ENCODE data around the gene DISC1. TPM values are rescaled to one million over a fixed set of nuclear protein-coding genes. Genes with fewer than 3 reads are reported as not detected.
"Not testable (repeated sequence)": the region's sequence is repeated elsewhere in the genome, so short reads cannot be mapped to it uniquely, and the experiment has no call there.

The DISC1 gene
- total and polyA plus RNA-seq, 2 experiments from 2014 or later, result 6.5 to 11.5 TPM

DNA sequence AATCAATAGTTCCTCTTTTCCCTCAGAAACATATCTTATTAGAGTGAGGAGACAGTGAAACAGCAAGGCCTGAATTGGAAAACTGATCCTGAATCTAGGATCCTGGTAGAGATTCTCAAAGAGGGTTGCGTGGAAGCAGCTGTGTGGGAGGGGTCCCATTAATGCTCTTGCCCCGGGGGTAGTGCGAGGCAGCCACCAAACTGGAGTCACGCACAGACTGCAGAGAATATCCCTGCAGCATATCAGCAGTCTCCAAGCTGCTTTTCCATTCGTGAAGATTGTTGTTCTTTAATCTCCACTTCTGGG is 150.1 kb downstream of the DISC1 start:
- H3K9me3 ChIP-seq (ENCODE audit: low read depth), result no peaks in the 10 kb centered on the region
- no peaks in the 10 kb centered on the region for H3K27me3 ChIP-seq
- H3K4me1 ChIP-seq (ENCODE audit: low read depth), result peaks cover 18% of the 10 kb centered on the region
- peak overlapping the region; percentile 9 for H3K27ac ChIP-seq
- TF ChIP-seq, protein P1, sequence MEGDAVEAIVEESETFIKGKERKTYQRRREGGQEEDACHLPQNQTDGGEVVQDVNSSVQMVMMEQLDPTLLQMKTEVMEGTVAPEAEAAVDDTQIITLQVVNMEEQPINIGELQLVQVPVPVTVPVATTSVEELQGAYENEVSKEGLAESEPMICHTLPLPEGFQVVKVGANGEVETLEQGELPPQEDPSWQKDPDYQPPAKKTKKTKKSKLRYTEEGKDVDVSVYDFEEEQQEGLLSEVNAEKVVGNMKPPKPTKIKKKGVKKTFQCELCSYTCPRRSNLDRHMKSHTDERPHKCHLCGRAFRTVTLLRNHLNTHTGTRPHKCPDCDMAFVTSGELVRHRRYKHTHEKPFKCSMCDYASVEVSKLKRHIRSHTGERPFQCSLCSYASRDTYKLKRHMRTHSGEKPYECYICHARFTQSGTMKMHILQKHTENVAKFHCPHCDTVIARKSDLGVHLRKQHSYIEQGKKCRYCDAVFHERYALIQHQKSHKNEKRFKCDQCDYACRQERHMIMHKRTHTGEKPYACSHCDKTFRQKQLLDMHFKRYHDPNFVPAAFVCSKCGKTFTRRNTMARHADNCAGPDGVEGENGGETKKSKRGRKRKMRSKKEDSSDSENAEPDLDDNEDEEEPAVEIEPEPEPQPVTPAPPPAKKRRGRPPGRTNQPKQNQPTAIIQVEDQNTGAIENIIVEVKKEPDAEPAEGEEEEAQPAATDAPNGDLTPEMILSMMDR (IDR thresholded peaks at IDR 0.05; ENCODE audit: low read depth, low read length), result no peak
- no peak overlapping the region for H3K4me3 ChIP-seq
- H3K36me3 ChIP-seq, result no peaks in the 10 kb centered on the region
- DNase-seq (ENCODE audit: low read depth in 1 of 2, low spot score in 1 of 2), result no peak

DNA sequence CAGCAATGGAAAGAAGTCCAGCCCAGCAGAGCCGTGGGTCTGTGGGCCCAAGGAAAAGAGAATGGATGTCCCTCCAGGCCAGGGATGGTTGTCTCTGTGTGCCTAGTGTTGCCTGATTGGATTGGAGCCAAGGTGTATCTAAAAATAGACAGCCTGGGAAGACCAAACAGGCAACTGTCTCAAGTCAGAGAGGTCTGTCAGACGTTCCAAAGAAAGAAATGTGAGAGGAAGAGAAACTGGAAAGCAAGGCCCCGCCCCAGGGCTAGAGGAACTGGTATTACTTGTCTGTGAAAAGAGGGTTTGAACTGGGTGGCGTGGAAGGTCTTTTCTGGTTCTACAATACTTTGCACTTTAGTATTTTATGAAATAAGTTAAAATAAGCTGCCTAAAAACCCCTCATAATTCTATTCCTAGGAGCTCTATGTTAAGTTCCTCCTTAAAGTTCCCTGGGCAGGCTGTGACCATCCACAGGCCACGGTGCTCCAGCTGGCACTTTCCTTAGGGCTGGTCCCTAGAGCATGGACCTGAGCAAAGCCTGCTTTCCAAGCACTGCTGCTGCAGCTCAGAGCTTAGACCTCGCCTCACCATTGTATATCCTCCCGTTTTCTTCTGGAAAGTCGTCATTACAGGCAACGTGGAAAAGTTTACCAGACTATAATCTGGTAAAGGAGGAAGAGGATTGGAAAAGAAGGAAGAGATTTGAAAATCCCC is 151.6 kb downstream of the DISC1 start:
- Histone ChIP-seq H3K4me1 (ENCODE audit: low read depth) (peaks cover 23% of the 10 kb centered on the region), H3K9me3 (ENCODE audit: low read depth) (no peaks in the 10 kb centered on the region), H3K27me3 (no peaks in the 10 kb centered on the region), H3K4me3 (no peak overlapping the region), H3K36me3 (no peaks in the 10 kb centered on the region), H3K27ac (peak overlapping the region; percentile 89)
- peak; percentile 32 to 57 for DNase-seq (ENCODE audit: low read depth in 1 of 2, low spot score in 1 of 2)
- TF ChIP-seq, protein P1 (IDR thresholded peaks at IDR 0.05; ENCODE audit: low read depth, low read length), result no peak

DNA sequence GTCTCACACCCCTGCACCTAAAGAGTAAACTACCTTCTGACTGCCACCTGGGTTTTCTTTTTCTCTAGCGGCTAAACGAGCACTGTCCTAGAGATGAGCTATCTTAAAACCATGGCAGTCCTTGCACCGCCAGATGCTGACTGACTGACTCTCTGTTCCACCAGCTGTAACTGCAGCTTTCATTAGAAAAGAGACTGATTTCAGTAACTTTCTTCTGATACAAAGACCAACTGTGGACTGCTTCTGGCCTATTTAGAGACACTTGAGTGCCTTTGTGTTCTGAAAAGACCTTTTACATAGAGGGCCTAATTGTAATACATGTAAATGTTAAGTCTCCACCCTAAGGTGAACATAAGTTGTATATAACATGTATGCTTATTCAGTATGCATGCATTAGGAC is 152.5 kb downstream of the DISC1 start:
- Histone ChIP-seq H3K4me1 (ENCODE audit: low read depth) (peaks cover 23% of the 10 kb centered on the region), H3K9me3 (ENCODE audit: low read depth) (no peaks in the 10 kb centered on the region), H3K27me3 (no peaks in the 10 kb centered on the region), H3K36me3 (no peaks in the 10 kb centered on the region), H3K27ac (peak overlapping the region; percentile 89), H3K4me3 (no peak overlapping the region)
- TF ChIP-seq, protein P1 (IDR thresholded peaks at IDR 0.05; ENCODE audit: low read depth, low read length), result no peak
- no peak for DNase-seq (ENCODE audit: low read depth in 1 of 2, low spot score in 1 of 2)

DNA sequence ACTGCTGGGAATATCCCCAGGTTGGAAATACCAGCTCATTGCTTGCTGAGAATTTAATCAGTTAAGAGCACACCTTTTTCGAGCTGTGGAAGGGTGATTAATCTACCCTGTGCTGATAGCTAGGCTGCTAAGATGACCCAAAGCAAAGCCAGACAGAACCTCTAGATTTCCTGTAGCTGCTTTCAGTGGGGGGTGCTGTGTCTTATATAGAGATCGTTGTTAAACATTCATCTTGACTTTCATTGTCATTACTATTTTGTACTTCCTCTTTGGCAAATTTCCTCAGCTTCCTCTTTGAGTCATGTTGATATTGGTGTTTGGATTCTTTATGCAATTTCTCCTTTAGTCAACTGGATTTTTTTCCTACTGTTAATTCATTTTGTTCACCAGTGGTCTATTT is 155.3 kb downstream of the DISC1 start:
- Histone ChIP-seq H3K4me3 (no peak overlapping the region), H3K36me3 (no peaks in the 10 kb centered on the region), H3K27ac (no peak overlapping the region), H3K4me1 (ENCODE audit: low read depth) (peaks cover 23% of the 10 kb centered on the region), H3K9me3 (ENCODE audit: low read depth) (no peaks in the 10 kb centered on the region), H3K27me3 (no peaks in the 10 kb centered on the region)
- TF ChIP-seq, protein P1 (IDR thresholded peaks at IDR 0.05; ENCODE audit: low read depth, low read length), result no peak
- peak in 1 of 2 donors; percentile 39 for DNase-seq (ENCODE audit: low read depth in 1 of 2, low spot score in 1 of 2)

DNA sequence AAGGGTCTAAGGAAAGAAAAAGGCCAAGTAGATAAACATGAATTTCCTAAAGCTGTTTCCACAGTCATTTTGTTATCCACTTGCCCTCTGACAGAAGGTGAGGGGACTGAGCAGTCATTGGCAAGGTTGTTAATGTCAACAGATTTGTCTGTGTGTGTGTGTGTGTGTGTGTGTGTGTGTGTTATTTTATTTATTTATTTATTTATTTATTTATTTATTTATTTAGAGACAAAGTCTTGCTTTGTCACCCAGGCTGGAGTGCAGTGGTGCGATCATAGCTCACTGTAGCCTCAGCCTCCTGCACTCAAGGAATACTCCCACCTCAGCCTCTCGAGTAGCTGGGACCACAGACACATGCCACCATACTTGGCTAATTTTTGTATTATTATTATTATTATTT is 158.5 kb downstream of the DISC1 start:
- DNase-seq (ENCODE audit: low read depth in 1 of 2, low spot score in 1 of 2), result not testable (repeated sequence)

DNA sequence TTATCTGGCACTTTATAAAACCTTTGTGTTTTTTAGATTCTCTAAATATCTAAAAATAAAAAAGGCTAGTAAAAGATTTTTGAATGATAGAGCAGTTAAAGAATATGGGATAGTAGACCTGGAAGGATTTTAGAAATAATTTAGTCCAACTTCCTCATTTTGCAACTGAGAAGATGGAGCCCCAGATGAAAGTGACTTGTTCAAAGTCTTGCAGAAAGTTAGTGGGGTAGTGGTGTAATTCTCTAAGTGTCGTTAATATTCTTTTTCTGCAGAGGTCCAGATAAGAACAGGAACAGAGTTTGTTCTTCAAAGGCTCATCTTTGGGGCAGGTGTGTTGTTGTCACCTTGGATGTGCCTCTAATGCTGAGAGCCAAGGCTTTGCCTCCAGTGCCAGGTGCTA is 159.5 kb downstream of the DISC1 start:
- Histone ChIP-seq H3K27me3 (no peaks in the 10 kb centered on the region), H3K9me3 (ENCODE audit: low read depth) (no peaks in the 10 kb centered on the region), H3K4me3 (no peak overlapping the region), H3K4me1 (ENCODE audit: low read depth) (peaks cover 8% of the 10 kb centered on the region), H3K36me3 (no peaks in the 10 kb centered on the region), H3K27ac (no peak overlapping the region)
- no peak for DNase-seq (ENCODE audit: low read depth in 1 of 2, low spot score in 1 of 2)
- TF ChIP-seq, protein P1 (IDR thresholded peaks at IDR 0.05; ENCODE audit: low read depth, low read length), result no peak

More for the DNA sequence above, 158.5 kb downstream of the DISC1 start:
- not testable (repeated sequence) for H3K9me3 ChIP-seq (ENCODE audit: low read depth); H3K27ac ChIP-seq; H3K4me3 ChIP-seq; H3K36me3 ChIP-seq; H3K27me3 ChIP-seq; H3K4me1 ChIP-seq (ENCODE audit: low read depth)
